A549 (cell line): ENCODE results near the gene DTNB. TPM values are rescaled to one million over a fixed set of nuclear protein-coding genes. Genes with fewer than 3 reads are reported as not detected.

Experiments
- ATAC-seq, 2 experiments: fragments of 200-7000 bp in 1 of 2; fragments of >200 bp in 1 of 2; cut with Nextera tagmentation in 1 of 2; cut with Tn5 transposase in 1 of 2; 3 replicates each; pipeline versions ENCODE4 v1.8.0 to v1.9.1; 2018 to 2020; ENCODE audit warnings: mild to moderate bottlenecking in 1 of 2, moderate library complexity in 1 of 2
- CTCF ChIA-PET: fragments of 300-600 bp; sonication (Branson Sonifier 250); formaldehyde crosslinking; extraction: SDS; loops from one replicate; lab custom pipeline; 2021; ENCODE audit warnings: antibody characterized with exemption, inconsistent platforms; lab: Yijun Ruan, JAX
- POLR2A ChIA-PET: fragments of 350-600 bp; formaldehyde crosslinking; extraction: SDS; loops from one replicate; lab custom pipeline; 2021; ENCODE audit warnings: antibody characterized with exemption, inconsistent platforms; lab: Yijun Ruan, JAX
- DNase-seq, 2 experiments: peaks; one replicate each; pipeline versions ENCODE4 v3.0.0 to v3.0.0-alpha.2; 2011 to 2016; ENCODE audit warnings: low read depth in 1 of 2, low spot score in 1 of 2
- FAIRE-seq: peaks from 2 replicates; lab custom pipeline; 2011; peaks lifted over from hg19 to GRCh38; lab: Jason Lieb, UNC
- H3K27ac ChIP-seq, 2 experiments: fragments of >200 bp; sonication (Bioruptor Twin); formaldehyde crosslinking; 3 replicates each; pipeline ENCODE4 v1.5.1; 2016 to 2017
- H3K4me1 ChIP-seq: fragments of >200 bp; sonication (Bioruptor Twin); formaldehyde crosslinking; 3 replicates; pipeline ENCODE4 v1.6.1; 2016
- H3K4me2 ChIP-seq: fragments of >200 bp; sonication (Bioruptor Twin); formaldehyde crosslinking; 3 replicates; pipeline ENCODE4 v1.6.1; 2016
- H3K4me3 ChIP-seq: fragments of >200 bp; sonication (Bioruptor Twin); formaldehyde crosslinking; 3 replicates; pipeline ENCODE4 v1.5.1; 2016
- H3K9me3 ChIP-seq: fragments of >200 bp; sonication (Bioruptor Twin); formaldehyde crosslinking; 3 replicates; pipeline ENCODE4 v1.6.1; 2016
- ATOH8 ChIP-seq: fragments of 250-450 bp; sonication (Bioruptor Pico); IDR thresholded peaks from 2 replicates; pipeline ENCODE4 v1.5.0; 2020; ENCODE audit warnings: low read depth, mild to moderate bottlenecking, moderate library complexity
- CBX2 ChIP-seq: fragments of 200-600 bp; sonication (generic); IDR thresholded peaks from 2 replicates; pipeline ENCODE4 v1.6.1; 2016; ENCODE audit warnings: low read depth, mild to moderate bottlenecking, borderline replicate concordance
- CBX8 ChIP-seq: fragments of 200-600 bp; sonication (generic); IDR thresholded peaks from 2 replicates; pipeline ENCODE4 v1.6.1; 2016
- CEBPB ChIP-seq, 2 experiments: fragments of >200 bp in 1 of 2; sonication (Bioruptor Twin) in 1 of 2; formaldehyde crosslinking in 1 of 2; IDR thresholded peaks; 2 replicates each; pipeline ENCODE4 v1.6.1; 2012 to 2016
- CHD2 ChIP-seq: fragments of 150-350 bp; IDR thresholded peaks from 2 replicates; pipeline ENCODE4 v1.6.1; 2014; ENCODE audit warnings: low read length; ENCODE audit not compliant: partially characterized antibody
- CHD4 ChIP-seq: fragments of 200-600 bp; sonication (generic); IDR thresholded peaks from 2 replicates; pipeline ENCODE4 v1.6.1; 2016; ENCODE audit warnings: antibody characterized with exemption, mild to moderate bottlenecking, borderline replicate concordance
- CTCF ChIP-seq: fragments of >200 bp; sonication (Bioruptor Twin); formaldehyde crosslinking; IDR thresholded peaks from 3 replicates; pipeline ENCODE4 v1.5.1; 2016
- E2F6 ChIP-seq: IDR thresholded peaks from 2 replicates; pipeline ENCODE4 v1.6.1; 2012; ENCODE audit warnings: low read depth, borderline replicate concordance
- EHF ChIP-seq: fragments of 250-450 bp; sonication (Bioruptor Pico); IDR thresholded peaks from 2 replicates; pipeline ENCODE4 v1.5.0; 2020; ENCODE audit warnings: mild to moderate bottlenecking
- EHMT2 ChIP-seq: fragments of 200-600 bp; sonication (generic); IDR thresholded peaks from 2 replicates; pipeline ENCODE4 v1.6.1; 2016; ENCODE audit warnings: antibody characterized with exemption, low read depth, mild to moderate bottlenecking, moderate library complexity
- ESRRA ChIP-seq: fragments of 150-350 bp; IDR thresholded peaks from 2 replicates; pipeline ENCODE4 v1.6.1; 2014; ENCODE audit warnings: mild to moderate bottlenecking, low read length, borderline replicate concordance
- FOSB ChIP-seq: fragments of 250-450 bp; sonication (Bioruptor Pico); IDR thresholded peaks from 2 replicates; pipeline ENCODE4 v1.5.0; 2020; ENCODE audit warnings: mild to moderate bottlenecking, moderate library complexity
- FOSL2 ChIP-seq, 2 experiments: fragments of 450-650 bp in 1 of 2; fragments of >200 bp in 1 of 2; sonication (Bioruptor Twin) in 1 of 2; formaldehyde crosslinking; IDR thresholded peaks; 2 replicates each; pipeline versions ENCODE4 v1.5.0 to v1.6.1; 2016 to 2020; ENCODE audit warnings: mild to moderate bottlenecking in 1 of 2, moderate library complexity in 1 of 2
- FOXS1 ChIP-seq: fragments of 250-450 bp; sonication (Bioruptor Pico); IDR thresholded peaks from 2 replicates; pipeline ENCODE4 v1.5.0; 2020; ENCODE audit warnings: mild to moderate bottlenecking, moderate library complexity
- HDAC2 ChIP-seq: fragments of 200-600 bp; sonication (generic); IDR thresholded peaks from 2 replicates; pipeline ENCODE4 v1.6.1; 2016
- HEYL ChIP-seq: fragments of 250-450 bp; sonication (Bioruptor Pico); IDR thresholded peaks from 2 replicates; pipeline ENCODE4 v1.8.0; 2021; ENCODE audit warnings: mild to moderate bottlenecking, moderate library complexity
- HOXA7 ChIP-seq: fragments of 250-450 bp; sonication (Bioruptor Pico); IDR thresholded peaks from 2 replicates; pipeline ENCODE4 v1.5.0; 2020; ENCODE audit warnings: mild to moderate bottlenecking, moderate library complexity
- HOXB5 ChIP-seq: fragments of 250-450 bp; sonication (Bioruptor Pico); IDR thresholded peaks from 2 replicates; pipeline ENCODE4 v1.5.0; 2020; ENCODE audit warnings: mild to moderate bottlenecking, moderate library complexity
- JUNB ChIP-seq: fragments of >200 bp; sonication (Bioruptor Twin); formaldehyde crosslinking; IDR thresholded peaks from 2 replicates; pipeline ENCODE4 v1.6.1; 2016
- KDM5A ChIP-seq: fragments of 200-600 bp; sonication (generic); IDR thresholded peaks from 2 replicates; pipeline ENCODE4 v1.6.1; 2016; ENCODE audit warnings: antibody characterized with exemption, mild to moderate bottlenecking
- MAX ChIP-seq: IDR thresholded peaks from 2 replicates; pipeline ENCODE4 v1.6.1; 2012
- NFE2L2 ChIP-seq: fragments of 150-350 bp; conservative IDR thresholded peaks from 2 replicates; pipeline ENCODE4 v1.6.1; 2014; ENCODE audit warnings: low read length
- NPAS2 ChIP-seq: fragments of 250-450 bp; sonication (Bioruptor Pico); IDR thresholded peaks from 2 replicates; pipeline ENCODE4 v1.8.0; 2022; ENCODE audit warnings: mild to moderate bottlenecking, moderate library complexity, borderline replicate concordance
- PHF8 ChIP-seq: fragments of 200-600 bp; sonication (generic); IDR thresholded peaks from 2 replicates; pipeline ENCODE4 v1.6.1; 2016; ENCODE audit warnings: low read depth, mild to moderate bottlenecking, antibody characterized with exemption, moderate library complexity, borderline replicate concordance
- POLR2A ChIP-seq: IDR thresholded peaks from 2 replicates; pipeline ENCODE4 v1.6.1; 2012; ENCODE audit warnings: mild to moderate bottlenecking, low read length
- POLR2AphosphoS2 ChIP-seq: conservative IDR thresholded peaks from 2 replicates; pipeline ENCODE4 v1.6.1; 2012; ENCODE audit warnings: low read length, improper control_type of control experiment, inconsistent platforms
- RCOR1 ChIP-seq: fragments of 150-350 bp; IDR thresholded peaks from 2 replicates; pipeline ENCODE4 v1.6.1; 2014; ENCODE audit warnings: antibody characterized with exemption, low read length, low read depth
- SMC3 ChIP-seq: fragments of >200 bp; sonication (Bioruptor Twin); formaldehyde crosslinking; IDR thresholded peaks from 3 replicates; pipeline ENCODE4 v1.6.1; 2018; ENCODE audit warnings: inconsistent platforms
- USF2 ChIP-seq: fragments of 450-650 bp; IDR thresholded peaks from 2 replicates; pipeline ENCODE4 v1.6.1; 2014; ENCODE audit warnings: antibody characterized with exemption
- ZNF302 ChIP-seq: fragments of 250-450 bp; sonication (Bioruptor Pico); IDR thresholded peaks from 2 replicates; pipeline ENCODE4 v1.9.0; 2021; ENCODE audit warnings: inconsistent platforms, mild to moderate bottlenecking, moderate library complexity
- ZSCAN20 ChIP-seq: fragments of 250-450 bp; sonication (Bioruptor Pico); IDR thresholded peaks from 2 replicates; pipeline ENCODE4 v1.8.0; 2022; ENCODE audit warnings: mild to moderate bottlenecking, moderate library complexity
- WGBS: methylation state at CpG from one replicate; pipeline ENCODE4 v1.1.6; 2017; ENCODE audit errors: missing lambda C conversion rate; 5-methylcytosine and 5-hydroxymethylcytosine counted together
- polyA plus RNA-seq, 4 experiments: library from polyadenylated mRNA; depleted of rRNA in 3 of 4; stranded (reverse); fragments of >200 nt; fragmentation: RNase III in 1 of 4; extraction: RNeasy Plus Mini Kit Qiagen cat#74134 plus additional on column Dnase treatment in 1 of 4; gene quantifications; 2 replicates in 3 of 4; 3 replicates in 1 of 4; pipeline ENCODE4 v1.2.3, GENCODE V29; 2011 to 2017

DTNB gene
- polyA plus RNA-seq, 2 of the 4 experiments (the other 2 are of a cell fraction), result 11.2 to 32.6 TPM

GRCh38 chr2:25619185-25619584 is 54.2 kb downstream of the DTNB start:
- no peak for DNase-seq
- ChIA-PET CTCF (interaction anchor here (1.0 to 4.3 kb wide), 6 partner anchors 9 to 45 kb away, joined by 3 to 36 read pairs (median 4); no protein-coding TSS in a partner anchor), POLR2A (interaction anchor here (0.9 kb wide), 1 partner anchor 12 kb away, joined by 3 read pairs; no protein-coding TSS in a partner anchor)
- WGBS, result 42% methylated on average over 4 of the region's 4 CpGs
- H3K9me3 ChIP-seq, result no peaks in the 10 kb centered on the region
- peaks cover 39% of the 10 kb centered on the region for H3K4me1 ChIP-seq
- H3K4me2 ChIP-seq, result peak overlapping the region; percentile 81
- TF ChIP-seq EHF (CRISPR knock-in tag) (no peak), CEBPB (IDR thresholded peaks at IDR 0.05) (peak in 1 of 2 experiments; percentile 44; a peak in 2 of 4 replicates), CBX8 (no peak)
- H3K4me3 ChIP-seq, result no peak overlapping the region
- peak; percentile 49 for FAIRE-seq
- ATAC-seq, result no peak
- peak overlapping the region in 1 of 2 experiments; percentile 68; a peak in 3 of 6 replicates for H3K27ac ChIP-seq

- Histone ChIP-seq H3K27ac (peak overlapping the region; percentile 72), H3K4me2 (peak overlapping the region; percentile 81), H3K9me3 (no peaks in the 10 kb centered on the region), H3K4me1 (peaks cover 39% of the 10 kb centered on the region), H3K4me3 (no peak overlapping the region)
- ATAC-seq (peak; percentile 87 to 91), DNase-seq (peak; percentile 21 to 73), FAIRE-seq (peak; percentile 87)
- 3% methylated on average over 2 of the region's 2 CpGs for WGBS
- POLR2A ChIA-PET, result interaction anchor here (0.5 to 0.9 kb wide), 2 partner anchors 12 to 38 kb away, joined by 3 read pairs; no protein-coding TSS in a partner anchor
- CTCF ChIA-PET, result interaction anchor here (0.8 to 4.3 kb wide), 7 partner anchors 8 to 527 kb away, joined by 3 to 36 read pairs (median 3); no protein-coding TSS in a partner anchor
- TF ChIP-seq USF2 (no peak), FOSB (no peak), POLR2A (no peak), POLR2AphosphoS2 (no peak), CBX2 (no peak), ZSCAN20 (no peak), JUNB (peak; percentile 88), E2F6 (no peak), ATOH8 (CRISPR knock-in tag) (no peak), SMC3 (no peak), HOXA7 (CRISPR knock-in tag) (no peak), FOSL2 (IDR thresholded peaks at IDR 0.05) (peak; percentile 86), FOSL2 (CRISPR knock-in tag; IDR thresholded peaks at IDR 0.05) (peak; percentile 89), NPAS2 (CRISPR knock-in tag) (no peak), HDAC2 (no peak), PHF8 (no peak), HOXB5 (no peak), EHMT2 (no peak), RCOR1 (no peak), ESRRA (no peak), FOXS1 (no peak), CHD2 (no peak), KDM5A (no peak), HEYL (CRISPR knock-in tag) (no peak), EHF (CRISPR knock-in tag) (no peak), CHD4 (no peak), CTCF (no peak), NFE2L2 (no peak), CEBPB (IDR thresholded peaks at IDR 0.05) (no peak), MAX (no peak), ZNF302 (CRISPR knock-in tag) (no peak)
These were observed 54.7 kb downstream of the DTNB start for GRCh38 chr2:25618676-25619075.
